Ishikawa (cell line): ENCODE data around the gene GABARAPL2.

Source experiments
- CEBPB ChIP-seq: IDR thresholded peaks from 2 replicates; pipeline ENCODE4 v1.6.1; 2012
- CREB1 ChIP-seq: IDR thresholded peaks from 2 replicates; pipeline ENCODE4 v1.6.1; 2012; ENCODE audit warnings: low read depth
- EGR1 ChIP-seq: IDR thresholded peaks from 2 replicates; pipeline ENCODE4 v1.6.1; 2012
- EP300 ChIP-seq: IDR thresholded peaks from 2 replicates; pipeline ENCODE4 v1.6.1; 2012; ENCODE audit warnings: borderline replicate concordance
- FOXM1 ChIP-seq: IDR thresholded peaks from 2 replicates; pipeline ENCODE4 v1.6.1; 2012; ENCODE audit warnings: low read depth, borderline replicate concordance
- NFIC ChIP-seq: IDR thresholded peaks from 2 replicates; pipeline ENCODE4 v1.6.1; 2012
- RAD21 ChIP-seq: IDR thresholded peaks from 2 replicates; pipeline ENCODE4 v1.6.1; 2012; ENCODE audit warnings: low read depth
- REST ChIP-seq: IDR thresholded peaks from 2 replicates; pipeline ENCODE4 v1.6.1; 2012; ENCODE audit warnings: low read depth, mild to moderate bottlenecking
- TAF1 ChIP-seq: IDR thresholded peaks from 2 replicates; pipeline ENCODE4 v1.6.1; 2012; ENCODE audit warnings: low read depth, mild to moderate bottlenecking
- TCF12 ChIP-seq: IDR thresholded peaks from 2 replicates; pipeline ENCODE4 v1.6.1; 2012; ENCODE audit warnings: low read depth
- TEAD4 ChIP-seq: IDR thresholded peaks from 2 replicates; pipeline ENCODE4 v1.6.1; 2012
- USF1 ChIP-seq: IDR thresholded peaks from 2 replicates; pipeline ENCODE4 v1.6.1; 2012
- YY1 ChIP-seq: IDR thresholded peaks from 2 replicates; pipeline ENCODE4 v1.6.1; 2012; ENCODE audit warnings: low read depth
- ZBTB7A ChIP-seq: IDR thresholded peaks from 2 replicates; pipeline ENCODE4 v1.6.1; 2012; ENCODE audit warnings: low read depth
- TF ChIP-seq, protein P1 (sequence below): IDR thresholded peaks from 2 replicates; pipeline ENCODE4 v1.6.1; 2012

Gene GABARAPL2

DNA sequence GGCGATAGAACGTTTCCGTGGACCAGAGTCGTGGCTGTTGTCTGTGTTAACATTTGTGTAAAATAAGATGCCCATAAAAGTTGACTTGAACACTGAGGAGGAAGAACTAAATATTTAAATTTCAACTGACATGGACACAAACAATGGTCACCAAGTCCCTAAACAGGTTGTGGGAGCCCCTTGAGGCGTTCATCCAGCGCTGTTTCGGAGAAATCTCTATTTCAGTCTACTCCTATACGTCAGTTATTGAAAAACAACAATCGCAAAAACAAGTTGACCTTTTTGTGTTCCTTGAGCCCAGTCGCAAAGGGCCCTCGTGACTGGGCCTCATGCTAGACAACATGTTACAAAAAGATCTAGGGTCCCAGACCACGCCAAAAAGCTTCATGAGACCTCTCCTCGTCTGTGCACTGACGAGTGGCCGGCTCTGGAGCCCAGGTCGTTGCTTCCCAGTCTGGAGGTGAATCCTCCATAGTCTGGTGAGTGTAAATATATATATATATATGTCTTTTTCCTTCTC, 9.7 kb upstream of the GABARAPL2 start:
- TF ChIP-seq CEBPB: no peak
- TF ChIP-seq USF1: no peak
- no peak for TF ChIP-seq ZBTB7A

GRCh38 chr16:75558846-75559401, 7.3 kb upstream of the GABARAPL2 start:
- TF ChIP-seq CREB1: no peak
- no peak for TF ChIP-seq FOXM1
- TF ChIP-seq YY1: no peak

GRCh38 chr16:75559564-75560372, 6.4 kb upstream of the GABARAPL2 start:
- no peak for TF ChIP-seq REST
- TF ChIP-seq, protein P1, sequence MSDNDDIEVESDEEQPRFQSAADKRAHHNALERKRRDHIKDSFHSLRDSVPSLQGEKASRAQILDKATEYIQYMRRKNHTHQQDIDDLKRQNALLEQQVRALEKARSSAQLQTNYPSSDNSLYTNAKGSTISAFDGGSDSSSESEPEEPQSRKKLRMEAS: 0 out of 2 replicates have a peak, but pooled peaks have one; percentile 10
- no peak for TF ChIP-seq RAD21

DNA sequence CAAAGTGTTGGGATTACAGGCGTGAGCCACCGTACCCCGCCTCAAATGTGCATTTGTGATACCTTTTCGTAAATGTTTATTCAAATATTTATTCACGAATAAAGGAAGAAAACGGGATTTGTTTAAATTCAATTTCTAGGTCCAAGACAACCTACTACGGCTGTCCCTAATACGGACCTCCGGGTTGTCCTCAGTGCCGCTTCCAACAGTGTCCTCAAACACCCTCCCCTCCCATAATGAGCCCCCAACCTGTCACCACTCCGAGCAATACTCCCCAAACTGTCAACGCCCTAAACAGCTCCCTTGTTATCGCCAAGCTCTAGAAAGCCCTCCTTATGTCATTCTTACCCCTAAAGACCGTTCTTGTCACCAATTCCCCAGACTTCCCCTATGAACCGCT, 539 bp upstream of the GABARAPL2 start:
- TF ChIP-seq TCF12: no peak

GRCh38 chr16:75566758-75567255, 628 bp downstream of the GABARAPL2 start:
- TF ChIP-seq EP300 (no peak), REST (peak; percentile 69)
- TF ChIP-seq, protein P1: no peak

GRCh38 chr16:75567911-75568310, 1.7 kb downstream of the GABARAPL2 start:
- TF ChIP-seq EP300: no peak

DNA sequence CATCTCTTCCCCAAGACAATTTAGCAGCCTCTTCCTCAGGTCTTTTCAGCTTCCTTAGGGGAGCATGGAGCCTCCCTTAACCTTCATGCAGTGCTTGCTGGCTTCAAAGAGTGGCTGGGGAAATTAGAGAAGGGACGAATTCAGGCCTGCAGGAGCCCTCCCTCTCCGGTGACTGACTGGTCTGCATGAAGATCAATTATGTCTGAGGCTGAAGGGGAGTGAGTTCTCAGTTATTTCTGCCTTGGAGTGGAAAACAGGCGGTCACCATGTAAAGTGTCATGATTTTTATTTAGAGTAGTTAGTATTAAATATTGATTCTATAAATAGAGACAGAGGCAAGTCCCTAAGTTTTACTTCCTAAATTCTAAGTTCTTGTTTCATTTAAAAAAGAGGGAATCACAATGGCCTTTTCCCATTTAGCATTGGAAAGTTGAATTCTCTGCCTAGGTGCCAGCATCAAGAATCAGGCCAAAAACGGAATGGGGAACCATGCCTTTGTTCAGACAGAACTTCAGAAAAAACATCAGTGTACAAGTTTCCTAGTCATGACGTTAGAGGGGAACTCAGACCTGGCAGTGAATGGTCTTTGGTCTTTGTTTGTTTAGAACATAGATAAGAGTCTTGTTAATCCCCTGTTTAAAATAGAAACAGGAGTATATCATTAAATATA, 4.4 kb downstream of the GABARAPL2 start:
- TF ChIP-seq NFIC: no peak
- no peak for TF ChIP-seq YY1
- TF ChIP-seq, protein P1: no peak
- TF ChIP-seq TAF1: no peak
- no peak for TF ChIP-seq RAD21
- TF ChIP-seq FOXM1: no peak
- no peak for TF ChIP-seq REST
- TF ChIP-seq CREB1: no peak
- TF ChIP-seq EGR1: no peak
- no peak for TF ChIP-seq CEBPB
- TF ChIP-seq USF1: no peak
- TF ChIP-seq TEAD4: no peak
- TF ChIP-seq EP300: no peak
- TF ChIP-seq ZBTB7A: no peak
- TF ChIP-seq TCF12: no peak
